Heart right ventricle (tissue), 16 donors: ENCODE data around the gene ETV4. TPM values are rescaled to one million over a fixed set of nuclear protein-coding genes. Genes with fewer than 3 reads are reported as not detected.
A peak's percentile ranks its signal among the peaks of the same experiment; 100 is the strongest.

Experiments used
- ATAC-seq, 8 donors: fragments of 200-7000 bp; cut with Tn5 transposase; one replicate each; pipeline ENCODE4 v1.9.1; 2020; ENCODE audit warnings: mild to moderate bottlenecking in 8 of 8, moderate library complexity in 8 of 8, moderate number of reproducible peaks in 1 of 8
- DNase-seq, 2 donors: peaks; one replicate each; pipeline ENCODE4 v3.0.0-alpha.2; 2020
- H3K27ac ChIP-seq, 10 donors: fragments of 200-600 bp; sonication (generic) in 2 of 10; one replicate each; pipeline versions ENCODE4 v1.5.0 to v1.8.0; 2020 to 2022; ENCODE audit warnings: mild to moderate bottlenecking in 3 of 10
- H3K27me3 ChIP-seq, 7 donors: fragments of 200-600 bp; one replicate each; pipeline ENCODE4 v1.8.0; 2021 to 2022; ENCODE audit warnings: mild to moderate bottlenecking in 2 of 7
- H3K36me3 ChIP-seq, 9 donors: fragments of 200-600 bp; sonication (generic) in 1 of 9; one replicate each; pipeline versions ENCODE4 v1.5.0 to v1.8.0; 2020 to 2022; ENCODE audit warnings: mild to moderate bottlenecking in 2 of 9
- H3K4me1 ChIP-seq, 9 donors: fragments of 200-600 bp; sonication (generic) in 1 of 9; one replicate each; pipeline versions ENCODE4 v1.5.0 to v1.8.0; 2020 to 2022; ENCODE audit warnings: mild to moderate bottlenecking in 4 of 9
- H3K4me3 ChIP-seq, 10 donors: fragments of 200-600 bp; sonication (generic) in 2 of 10; one replicate each; pipeline versions ENCODE4 v1.5.0 to v1.8.0; 2020 to 2022; ENCODE audit warnings: mild to moderate bottlenecking in 7 of 10, moderate library complexity in 2 of 10
- H3K9me3 ChIP-seq, 11 donors: fragments of 200-600 bp in 10 of 11; sonication (generic) in 2 of 11; one replicate each; pipeline versions ENCODE4 v1.5.0 to v1.8.0; 2013 to 2022; ENCODE audit warnings: mild to moderate bottlenecking in 2 of 11, control low read depth in 1 of 11, moderate library complexity in 1 of 11
- CTCF ChIP-seq, 9 donors: fragments of 200-600 bp; sonication (generic) in 2 of 9; IDR thresholded peaks; one replicate each; pipeline versions ENCODE4 v1.5.0 to v1.8.0; 2021 to 2022; ENCODE audit warnings: antibody characterized with exemption in 9 of 9, mild to moderate bottlenecking in 5 of 9, moderate library complexity in 1 of 9
- WGBS, 2 donors: extraction: QIAGEN DNeasy Blood & Tissue Kit; methylation state at CpG; one replicate each; pipeline ENCODE4 v1.1.7; 2013; ENCODE audit warnings: inconsistent platforms in 1 of 2; 5-methylcytosine and 5-hydroxymethylcytosine counted together
- intact Hi-C, 10 donors: fragments of 100-400 bp; cut with DNase I; formaldehyde crosslinking; loops; one replicate each; pipeline versions ENCODE4 v1.11.1 to v1.14.2; 2022
- polyA plus RNA-seq, 2 donors: library from polyadenylated mRNA; stranded (reverse); fragments of 200-250 nt; gene quantifications; one replicate each; pipeline ENCODE4 v1.2.3, GENCODE V29; 2013
- total RNA-seq, 10 donors: library from RNA; stranded (reverse); fragmentation: NEBNext Ultra II Directional in 3 of 10; extraction: Animal tissue kit (Norgen Biotek cat#: 25700) in 3 of 10; gene quantifications; one replicate each; pipeline versions ENCODE4 v1.2.1 to v1.2.4, GENCODE V29; 2021 to 2023
- donor health status: Arrhythmogenic right ventricular cardiomyopathy.
- donor health status: ischemic (EF 13 %, LVEDD 7.1; RV severe dilation, severe dysfunction).
- donor health status: healthy with polysubstance abuse.
- donor health status: DM: no; HTN: yes; CAD: no.
- donor health status: DM: no; HTN: no; CAD: no.
- donor health status: ischemic (EF 25% LVEDD 6.9; RV normal size, moderate dysfunction).
- donor health status: ischemic (EF 25% LVEDD 5.7; RV mildly dilated, moderate dysfunction).
- donor health status: healthy.
- donor health status: DM: yes; HTN: yes; CAD: no.
- donor health status: Ischemic cardiomyopathy.
- donor health status: ischemic (EF 35%, LVEDD 5.7; RV mildly dilated, moderate dysfunction).
- donor health status: nonischemic (EF 11% LVEDD 7.7; RV severe dilation, severe dysfunction).
- donor health status: DM: yes; HTN: yes; CAD: no.
- donor health status: PGD.
- donor health status: ischemic (EF 29% LVEDD 5.4; RV normal size, mild dysfunction).
- donor health status: nonischemic (EF 23%, LVEDD 6.1; RV moderate dilation, normal function).

Gene ETV4
- total and polyA plus RNA-seq, 12 donors = 0.40 to 2.8 (median 0.76) TPM; not detected in 1

GRCh38 chr17:43524945-43525575 is 21.1 kb downstream of the ETV4 start:
- 88 to 90% methylated on average over 8 of the region's 8 CpGs for WGBS, 2 donors
- DNase-seq (no peak), ATAC-seq (no peak)
- Histone ChIP-seq H3K36me3 (peaks cover 0 to 82% (median 46%) of the 10 kb centered on the region in 9 donors), H3K9me3 (no peaks in the 10 kb centered on the region), H3K4me1 (peaks cover 0 to 30% (median 27%) of the 10 kb centered on the region in 9 donors), H3K4me3 (no peak overlapping the region), H3K27ac (peak overlapping the region in 4 of 10 donors; percentile 20 to 53 (median 36)), H3K27me3 (no peaks in the 10 kb centered on the region)
- no peak for TF ChIP-seq CTCF (IDR thresholded peaks at IDR 0.05)
- intact Hi-C loops = loop anchor here in 3 of 10 donors (5.0 kb wide), 2 partner anchors 37 to 147 kb away; no protein-coding TSS in a partner anchor

GRCh38 chr17:43521389-43521788 is 24.8 kb downstream of the ETV4 start:
- no peaks in the 10 kb centered on the region for H3K9me3 ChIP-seq
- DNase-seq = no peak
- WGBS, 2 donors = 95 to 96% methylated on average over 4 of the region's 4 CpGs
- H3K4me3 ChIP-seq = no peak overlapping the region
- no peak overlapping the region for H3K27ac ChIP-seq
- intact Hi-C loops = loop anchor here in 3 of 10 donors (5.0 kb wide), 2 partner anchors 41 to 151 kb away; no protein-coding TSS in a partner anchor
- ATAC-seq = no peak
- peaks cover 3 to 27% (median 16%) of the 10 kb centered on the region in 9 donors for H3K4me1 ChIP-seq
- peaks cover 0 to 100% (median 73%) of the 10 kb centered on the region in 9 donors for H3K36me3 ChIP-seq
- TF ChIP-seq CTCF (IDR thresholded peaks at IDR 0.05) = no peak
- no peaks in the 10 kb centered on the region for H3K27me3 ChIP-seq

GRCh38 chr17:43517615-43518386 is 28.3 kb downstream of the ETV4 start:
- H3K27ac ChIP-seq = peak overlapping the region in 8 of 10 donors; percentile 47 to 74 (median 54)

More at GRCh38 chr17:43517615-43518386, 28.3 kb downstream of the ETV4 start:
- peak in 7 of 8 donors; percentile 48 to 77 (median 52) for ATAC-seq
- H3K27me3 ChIP-seq = no peaks in the 10 kb centered on the region
- H3K36me3 ChIP-seq = peaks cover 0 to 100% (median 64%) of the 10 kb centered on the region in 9 donors
- no peak for TF ChIP-seq CTCF (IDR thresholded peaks at IDR 0.05)
- 71 to 81% methylated on average over 8 of the region's 8 CpGs for WGBS, 2 donors
- intact Hi-C loops = loop anchor here in 2 of 10 donors (5.0 kb wide), 3 partner anchors 34 to 60 kb away; no protein-coding TSS in a partner anchor
- peaks cover 3 to 37% (median 28%) of the 10 kb centered on the region in 9 donors for H3K4me1 ChIP-seq
- no peaks in the 10 kb centered on the region for H3K9me3 ChIP-seq
- DNase-seq = no peak
- no peak overlapping the region for H3K4me3 ChIP-seq
